Prostate gland (tissue), 2 donors: ENCODE results near the gene SAMM50.

Experiments used
- CTCF ChIP-seq, 4 experiments: fragments of 200-600 bp in 2 of 4; fragments of 450-650 bp in 2 of 4; sonication (generic) in 2 of 4; IDR thresholded peaks; 1 replicate in 3 of 4; 2 replicates in 1 of 4; pipeline ENCODE4 v1.5.1; 2016 to 2019; ENCODE audit warnings: antibody characterized with exemption in 4 of 4, mild to moderate bottlenecking in 2 of 4, moderate library complexity in 2 of 4
- POLR2A ChIP-seq: fragments of 450-650 bp; IDR thresholded peaks from one replicate; pipeline ENCODE4 v1.6.1; 2016; ENCODE audit warnings: antibody characterized with exemption, mild to moderate bottlenecking

DNA sequence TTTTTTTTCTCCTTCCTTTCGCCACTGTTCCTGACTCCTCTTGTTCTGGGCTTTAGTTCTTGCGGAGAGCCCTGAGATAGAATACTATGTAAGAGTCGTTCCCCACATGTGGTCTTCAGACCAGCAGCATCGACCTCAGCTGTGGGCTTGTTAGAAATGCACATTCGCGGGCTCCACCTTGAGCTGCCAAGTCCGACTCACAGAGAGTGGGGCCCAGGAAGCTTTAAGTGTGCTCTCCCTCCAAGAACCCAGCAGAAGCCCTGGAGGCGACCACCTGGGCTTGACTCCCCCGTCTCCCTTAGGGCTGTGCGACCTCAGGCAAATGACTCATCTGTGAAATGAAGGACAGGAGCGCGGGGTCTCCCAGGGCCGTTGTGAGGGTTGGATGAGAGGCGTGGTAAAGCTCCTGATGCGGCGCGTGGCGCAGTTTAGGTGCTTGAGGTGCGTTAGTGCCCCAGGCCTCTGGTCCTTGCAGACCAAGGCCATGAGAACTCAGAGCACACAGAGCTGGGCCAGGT lies 18.8 kb downstream of the SAMM50 start:
- TF ChIP-seq CTCF (IDR thresholded peaks at IDR 0.05) (no peak), POLR2A (no peak)
